ENCODE data around the gene TMEM17.

Gene TMEM17

DNA sequence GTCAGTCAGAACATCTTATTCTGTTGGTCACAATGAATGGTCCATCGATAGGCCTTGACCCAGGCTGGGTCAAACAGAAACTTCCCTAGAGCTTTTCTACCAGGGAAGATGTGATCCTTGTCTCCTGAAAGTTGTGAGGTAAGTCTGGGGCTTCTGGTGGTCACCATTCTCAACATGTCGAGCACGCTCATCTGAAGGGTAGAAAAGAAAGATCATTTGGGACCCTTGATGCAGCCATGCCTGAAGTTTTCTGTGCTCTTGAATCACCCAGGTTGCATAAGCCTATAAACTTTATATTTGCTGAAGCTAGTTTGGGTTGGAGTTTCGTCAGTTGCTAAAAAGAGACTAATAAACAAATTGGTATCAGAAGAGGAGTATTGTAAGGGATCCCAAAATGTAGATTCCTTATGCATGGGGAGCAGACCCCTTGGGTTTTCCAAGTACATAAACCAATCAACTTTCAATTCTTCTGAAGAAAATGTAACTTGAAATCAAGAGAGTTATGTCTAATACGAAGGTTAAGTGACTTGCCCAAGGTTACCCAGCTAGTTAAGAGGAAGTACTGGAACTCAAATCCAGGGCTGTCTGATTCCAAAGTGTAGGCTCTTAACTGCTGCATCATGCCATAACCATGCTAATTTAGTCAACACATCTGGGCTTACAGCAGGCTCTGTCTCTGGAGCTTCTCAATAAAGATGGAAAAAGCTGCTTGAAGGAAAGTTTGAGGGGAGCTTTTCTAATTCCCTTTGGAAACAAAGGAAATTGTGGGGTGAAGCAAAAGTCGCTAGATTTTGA lies 23.2 kb downstream of the TMEM17 start:
- no peak for TF ChIP-seq EZH2 (IDR thresholded peaks at IDR 0.05; ENCODE audit: borderline replicate concordance, low read depth, low read length, severe bottlenecking)
- TF ChIP-seq, protein P1, sequence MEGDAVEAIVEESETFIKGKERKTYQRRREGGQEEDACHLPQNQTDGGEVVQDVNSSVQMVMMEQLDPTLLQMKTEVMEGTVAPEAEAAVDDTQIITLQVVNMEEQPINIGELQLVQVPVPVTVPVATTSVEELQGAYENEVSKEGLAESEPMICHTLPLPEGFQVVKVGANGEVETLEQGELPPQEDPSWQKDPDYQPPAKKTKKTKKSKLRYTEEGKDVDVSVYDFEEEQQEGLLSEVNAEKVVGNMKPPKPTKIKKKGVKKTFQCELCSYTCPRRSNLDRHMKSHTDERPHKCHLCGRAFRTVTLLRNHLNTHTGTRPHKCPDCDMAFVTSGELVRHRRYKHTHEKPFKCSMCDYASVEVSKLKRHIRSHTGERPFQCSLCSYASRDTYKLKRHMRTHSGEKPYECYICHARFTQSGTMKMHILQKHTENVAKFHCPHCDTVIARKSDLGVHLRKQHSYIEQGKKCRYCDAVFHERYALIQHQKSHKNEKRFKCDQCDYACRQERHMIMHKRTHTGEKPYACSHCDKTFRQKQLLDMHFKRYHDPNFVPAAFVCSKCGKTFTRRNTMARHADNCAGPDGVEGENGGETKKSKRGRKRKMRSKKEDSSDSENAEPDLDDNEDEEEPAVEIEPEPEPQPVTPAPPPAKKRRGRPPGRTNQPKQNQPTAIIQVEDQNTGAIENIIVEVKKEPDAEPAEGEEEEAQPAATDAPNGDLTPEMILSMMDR (IDR thresholded peaks at IDR 0.05; ENCODE audit: borderline replicate concordance, extremely low read depth, low read length, poor library complexity, severe bottlenecking), result no peak
- Histone ChIP-seq H2AFZ (ENCODE audit: low read depth, low read length) (no peak overlapping the region), H3K36me3 (ENCODE audit: insufficient read depth, low read length) (no peaks in the 10 kb centered on the region), H3K79me2 (ENCODE audit: insufficient read depth, low read length) (no peaks in the 10 kb centered on the region), H3K27ac (ENCODE audit: low read length) (no peak overlapping the region), H3K4me2 (ENCODE audit: insufficient read depth, low read length) (no peak overlapping the region), H3K27me3 (ENCODE audit: insufficient read depth, low read length, poor library complexity) (no peaks in the 10 kb centered on the region), H3K9me3 (ENCODE audit: insufficient read depth, low read length, severe bottlenecking) (no peaks in the 10 kb centered on the region), H3K9ac (ENCODE audit: low read depth, low read length) (no peak overlapping the region), H4K20me1 (ENCODE audit: insufficient read depth, low read length) (no peaks in the 10 kb centered on the region), H3K4me1 (ENCODE audit: insufficient read depth, low read length) (no peaks in the 10 kb centered on the region), H3K4me3 (ENCODE audit: low read depth in 1 of 2, low read length in 2 of 2) (no peak overlapping the region)
- DNase-seq (no peak), ATAC-seq (ENCODE audit: insufficient read depth, low read depth) (no peak)

- H3K4me1 ChIP-seq (ENCODE audit: insufficient read depth, low read length), result no peaks in the 10 kb centered on the region
- no peak overlapping the region for H3K9ac ChIP-seq (ENCODE audit: low read depth, low read length)
- no peaks in the 10 kb centered on the region for H3K27me3 ChIP-seq (ENCODE audit: insufficient read depth, low read length, poor library complexity)
- H3K36me3 ChIP-seq (ENCODE audit: insufficient read depth, low read length), result no peaks in the 10 kb centered on the region
- no peak overlapping the region for H3K27ac ChIP-seq (ENCODE audit: low read length)
- H3K4me2 ChIP-seq (ENCODE audit: insufficient read depth, low read length), result no peak overlapping the region
- H3K79me2 ChIP-seq (ENCODE audit: insufficient read depth, low read length), result no peaks in the 10 kb centered on the region
- H3K9me3 ChIP-seq (ENCODE audit: insufficient read depth, low read length, severe bottlenecking), result no peaks in the 10 kb centered on the region
- TF ChIP-seq, protein P1 (IDR thresholded peaks at IDR 0.05; ENCODE audit: borderline replicate concordance, extremely low read depth, low read length, poor library complexity, severe bottlenecking), result no peak
- no peak for TF ChIP-seq EZH2 (IDR thresholded peaks at IDR 0.05; ENCODE audit: borderline replicate concordance, low read depth, low read length, severe bottlenecking)
- H4K20me1 ChIP-seq (ENCODE audit: insufficient read depth, low read length), result no peaks in the 10 kb centered on the region
- no peak overlapping the region for H3K4me3 ChIP-seq (ENCODE audit: low read depth in 1 of 2, low read length in 2 of 2)
- ATAC-seq (ENCODE audit: insufficient read depth, low read depth), result no peak
- no peak overlapping the region for H2AFZ ChIP-seq (ENCODE audit: low read depth, low read length)
- no peak for DNase-seq
These were observed 26.1 kb downstream of the TMEM17 start for GRCh38 chr2:62479917-62480316.

GRCh38 chr2:62478093-62478580 lies 27.9 kb downstream of the TMEM17 start:
- Histone ChIP-seq H3K27me3 (ENCODE audit: insufficient read depth, low read length, poor library complexity) (no peaks in the 10 kb centered on the region), H3K27ac (ENCODE audit: low read length) (no peak overlapping the region), H2AFZ (ENCODE audit: low read depth, low read length) (peak overlapping the region; percentile 26; the same call in 1 of the 2 replicates), H3K36me3 (ENCODE audit: insufficient read depth, low read length) (no peaks in the 10 kb centered on the region), H3K79me2 (ENCODE audit: insufficient read depth, low read length) (no peaks in the 10 kb centered on the region), H3K9me3 (ENCODE audit: insufficient read depth, low read length, severe bottlenecking) (no peaks in the 10 kb centered on the region), H3K9ac (ENCODE audit: low read depth, low read length) (no peak overlapping the region), H3K4me1 (ENCODE audit: insufficient read depth, low read length) (no peaks in the 10 kb centered on the region), H4K20me1 (ENCODE audit: insufficient read depth, low read length) (no peaks in the 10 kb centered on the region), H3K4me2 (ENCODE audit: insufficient read depth, low read length) (no peak overlapping the region), H3K4me3 (ENCODE audit: low read depth in 1 of 2, low read length in 2 of 2) (no peak overlapping the region)
- ATAC-seq (ENCODE audit: insufficient read depth, low read depth) (no peak), DNase-seq (no peak)
- TF ChIP-seq EZH2 (IDR thresholded peaks at IDR 0.05; ENCODE audit: borderline replicate concordance, low read depth, low read length, severe bottlenecking), result no peak
- TF ChIP-seq, protein P1 (IDR thresholded peaks at IDR 0.05; ENCODE audit: borderline replicate concordance, extremely low read depth, low read length, poor library complexity, severe bottlenecking), result no peak
